Coronary artery (tissue), 2 donors: ENCODE data around the gene CYP46A1.
A peak's percentile ranks its signal among the peaks of the same experiment; 100 is the strongest.

Source experiments
- DNase-seq: peaks from one replicate; pipeline ENCODE4 v3.0.0-alpha.2; 2017; ENCODE audit warnings: low spot score
- H3K27ac ChIP-seq, 2 donors: fragments of 200-600 bp; sonication (generic); one replicate each; pipeline ENCODE4 v1.5.1; 2016 to 2019
- H3K4me3 ChIP-seq: fragments of 200-600 bp; sonication (generic); 2 replicates; pipeline ENCODE4 v1.5.1; 2016; ENCODE audit warnings: mild to moderate bottlenecking, moderate library complexity
- CTCF ChIP-seq: fragments of 200-600 bp; sonication (generic); IDR thresholded peaks from one replicate; pipeline ENCODE4 v1.5.1; 2019; ENCODE audit warnings: antibody characterized with exemption

Gene CYP46A1

GRCh38 chr14:99684410-99684934, 374 bp downstream of the CYP46A1 start:
- peak; percentile 81 for DNase-seq
- H3K4me3 ChIP-seq: peak overlapping the region; percentile 85
- H3K27ac ChIP-seq: peak overlapping the region; percentile 54 to 68
- TF ChIP-seq CTCF: no peak

- no peak for DNase-seq
These were observed 1.1 kb downstream of the CYP46A1 start for GRCh38 chr14:99685151-99685591.

GRCh38 chr14:99685596-99685995, 1.5 kb downstream of the CYP46A1 start:
- no peak for TF ChIP-seq CTCF
- DNase-seq: no peak
- no peak overlapping the region for H3K27ac ChIP-seq
- no peak overlapping the region for H3K4me3 ChIP-seq

More at GRCh38 chr14:99685151-99685591, 1.1 kb downstream of the CYP46A1 start:
- Histone ChIP-seq H3K27ac (no peak overlapping the region), H3K4me3 (no peak overlapping the region)
- no peak for TF ChIP-seq CTCF

GRCh38 chr14:99686557-99687283, 2.6 kb downstream of the CYP46A1 start:
- no peak for TF ChIP-seq CTCF
- Histone ChIP-seq H3K4me3 (no peak overlapping the region), H3K27ac (no peak overlapping the region)
- no peak for DNase-seq

GRCh38 chr14:99687284-99688209, 3.4 kb downstream of the CYP46A1 start:
- H3K27ac ChIP-seq: no peak overlapping the region
- TF ChIP-seq CTCF: no peak
- H3K4me3 ChIP-seq: no peak overlapping the region
- no peak for DNase-seq

GRCh38 chr14:99688210-99688581, 4.1 kb downstream of the CYP46A1 start:
- TF ChIP-seq CTCF: no peak
- no peak overlapping the region for H3K4me3 ChIP-seq
- DNase-seq: no peak
- H3K27ac ChIP-seq: no peak overlapping the region
